GM12878 (cell line): ENCODE measurements around the gene PHLPP1. TPM values are rescaled to one million over a fixed set of nuclear protein-coding genes. Genes with fewer than 3 reads are reported as not detected.

ENCODE experiments used
- ATAC-seq: fragments of 200-7000 bp; cut with Tn5 transposase; 3 replicates; pipeline ENCODE4 v1.9.1; 2020; ENCODE audit warnings: mild to moderate bottlenecking, moderate library complexity
- BruUV-seq: library from RNA; stranded (reverse); fragments of 400-500 nt; replicated peaks from 2 replicates; lab custom pipeline; 2021; lab: Mats Ljungman, UMichigan
- CTCF ChIA-PET: fragments of 300-600 bp; sonication (Branson Sonifier 250); formaldehyde crosslinking; extraction: SDS; loops from one replicate; lab custom pipeline; 2021; ENCODE audit warnings: inconsistent platforms; lab: Yijun Ruan, JAX
- POLR2A ChIA-PET: fragments of 350-600 bp; formaldehyde crosslinking; extraction: SDS; loops from one replicate; lab custom pipeline; 2021; ENCODE audit warnings: inconsistent platforms; lab: Charles Lee
- RAD21 ChIA-PET: fragments of 300-600 bp; sonication (Branson Sonifier 250); formaldehyde crosslinking; loops from one replicate; lab custom pipeline; 2023; ENCODE audit warnings: antibody characterized with exemption; ENCODE audit not compliant: unreplicated experiment; lab: Charles Lee
- SMC1A ChIA-PET: fragments of 300-600 bp; sonication (Branson Sonifier 250); formaldehyde crosslinking; loops from one replicate; lab custom pipeline; 2023; ENCODE audit not compliant: unreplicated experiment, uncharacterized antibody; lab: Charles Lee
- DNase-seq: peaks from one replicate; pipeline ENCODE4 v3.0.0-alpha.2; 2011; ENCODE audit warnings: low read depth, low spot score
- FAIRE-seq: peaks from 3 replicates; lab custom pipeline; 2011; peaks lifted over from hg19 to GRCh38; lab: Jason Lieb, UNC
- H2AFZ ChIP-seq: 2 replicates; pipeline ENCODE4 v1.6.0; 2011; ENCODE audit warnings: low read depth, low read length, control low read depth; ENCODE audit not compliant: control insufficient read depth
- H3K27ac ChIP-seq: 2 replicates; pipeline ENCODE4 v1.5.1; 2011; ENCODE audit warnings: control low read depth; ENCODE audit not compliant: control insufficient read depth, insufficient read depth
- H3K27me3 ChIP-seq, 2 experiments: replicated peaks in 1 of 2; 2 replicates each; pipeline versions ENCODE4 v1.6.0 to v1.6.1; 2011; ENCODE audit warnings: low read length in 1 of 2; ENCODE audit not compliant: control insufficient read depth in 2 of 2, insufficient read depth in 2 of 2
- H3K36me3 ChIP-seq, 2 experiments: 2 replicates each; pipeline ENCODE4 v1.5.1; 2011; ENCODE audit warnings: low read length in 1 of 2; ENCODE audit not compliant: control insufficient read depth in 2 of 2, insufficient read depth in 2 of 2
- H3K4me1 ChIP-seq: 2 replicates; pipeline ENCODE4 v1.6.1; 2011; ENCODE audit warnings: mild to moderate bottlenecking, low read length, moderate library complexity, mixed read lengths; ENCODE audit not compliant: control insufficient read depth, insufficient read depth
- H3K4me2 ChIP-seq: 2 replicates; pipeline ENCODE4 v1.6.0; 2011; ENCODE audit warnings: control low read depth; ENCODE audit not compliant: control insufficient read depth, insufficient read depth
- H3K4me3 ChIP-seq: fragments of 200-600 bp; sonication (generic); 2 replicates; pipeline ENCODE4 v1.5.1; 2016
- H3K79me2 ChIP-seq: 2 replicates; pipeline ENCODE4 v1.6.0; 2011; ENCODE audit warnings: low read length; ENCODE audit not compliant: control insufficient read depth, insufficient read depth
- H3K9ac ChIP-seq: 2 replicates; pipeline ENCODE4 v1.8.0; 2011; ENCODE audit warnings: low read length, control low read depth, mixed read lengths; ENCODE audit not compliant: control insufficient read depth, insufficient read depth
- H3K9me3 ChIP-seq: replicated peaks from 3 replicates; pipeline ENCODE4 v1.5.1; 2011; ENCODE audit warnings: mild to moderate bottlenecking, low read length; ENCODE audit not compliant: control insufficient read depth, insufficient read depth
- H4K20me1 ChIP-seq: 2 replicates; pipeline ENCODE4 v1.6.0; 2011; ENCODE audit not compliant: control insufficient read depth, insufficient read depth
- BACH1 ChIP-seq: fragments of 450-650 bp; IDR thresholded peaks from 2 replicates; pipeline ENCODE4 v1.6.1; 2017; ENCODE audit warnings: mild to moderate bottlenecking, borderline replicate concordance
- BCL3 ChIP-seq: IDR thresholded peaks from 2 replicates; pipeline ENCODE4 v1.6.1; 2011; ENCODE audit warnings: borderline replicate concordance, low read depth, mild to moderate bottlenecking, moderate library complexity, low read length; ENCODE audit not compliant: insufficient read depth, poor library complexity, severe bottlenecking
- CBX5 ChIP-seq: sonication (generic); IDR thresholded peaks from 2 replicates; pipeline ENCODE4 v1.6.1; 2016; ENCODE audit warnings: low read depth, moderate library complexity, mild to moderate bottlenecking, inconsistent platforms
- E4F1 ChIP-seq: fragments of 450-650 bp; IDR thresholded peaks from 2 replicates; pipeline ENCODE4 v1.6.1; 2018; ENCODE audit warnings: borderline replicate concordance, mild to moderate bottlenecking; ENCODE audit not compliant: partially characterized antibody
- EGR1 ChIP-seq, 2 experiments: IDR thresholded peaks; 1 replicate in 1 of 2; 2 replicates in 1 of 2; pipeline ENCODE4 v1.6.1; 2011 to 2012; ENCODE audit warnings: low read depth in 2 of 2, low read length in 2 of 2, borderline replicate concordance in 1 of 2, mild to moderate bottlenecking in 1 of 2, moderate library complexity in 1 of 2
- ETV6 ChIP-seq, 2 experiments: fragments of 450-650 bp in 1 of 2; IDR thresholded peaks in 1 of 2; conservative IDR thresholded peaks in 1 of 2; 2 replicates each; pipeline ENCODE4 v1.6.1; 2014; ENCODE audit warnings: antibody characterized with exemption in 1 of 2, borderline replicate concordance in 1 of 2, low read depth in 1 of 2, mild to moderate bottlenecking in 1 of 2, moderate library complexity in 1 of 2
- EZH2 ChIP-seq: IDR thresholded peaks from 2 replicates; pipeline ENCODE4 v1.6.1; 2012; ENCODE audit warnings: low read depth, mild to moderate bottlenecking, control low read depth, inconsistent platforms, low read length, borderline replicate concordance; ENCODE audit not compliant: control insufficient read depth
- GABPA ChIP-seq: IDR thresholded peaks from 2 replicates; pipeline ENCODE4 v1.6.1; 2014; ENCODE audit warnings: antibody characterized with exemption, low read depth, mild to moderate bottlenecking, inconsistent platforms
- HDGF ChIP-seq: fragments of 450-650 bp; IDR thresholded peaks from 2 replicates; pipeline ENCODE4 v1.6.1; 2016; ENCODE audit warnings: antibody characterized with exemption
- IKZF2 ChIP-seq, 2 experiments: fragments of 450-650 bp; IDR thresholded peaks; 2 replicates each; pipeline ENCODE4 v1.6.1; 2017; ENCODE audit warnings: mild to moderate bottlenecking in 2 of 2, moderate library complexity in 2 of 2
- LARP7 ChIP-seq: fragments of 450-650 bp; IDR thresholded peaks from 2 replicates; pipeline ENCODE4 v1.6.1; 2017; ENCODE audit warnings: mild to moderate bottlenecking
- NKRF ChIP-seq: fragments of 450-650 bp; conservative IDR thresholded peaks from 2 replicates; pipeline ENCODE4 v1.6.1; 2017; ENCODE audit warnings: mild to moderate bottlenecking, moderate library complexity
- NR2F1 ChIP-seq: fragments of 450-650 bp; conservative IDR thresholded peaks from 2 replicates; pipeline ENCODE4 v1.6.1; 2017; ENCODE audit warnings: mild to moderate bottlenecking
- POLR2AphosphoS5 ChIP-seq: IDR thresholded peaks from 2 replicates; pipeline ENCODE4 v1.6.1; 2011; ENCODE audit warnings: mild to moderate bottlenecking, low read length, inconsistent platforms
- TCF3 ChIP-seq: IDR thresholded peaks from 2 replicates; pipeline ENCODE4 v1.6.1; 2012; ENCODE audit warnings: low read depth, mild to moderate bottlenecking, low read length, borderline replicate concordance; ENCODE audit not compliant: insufficient read depth
- WGBS: methylation state at CpG from one replicate; pipeline ENCODE4 v1.1.6; 2016; ENCODE audit warnings: low lambda C conversion rate; ENCODE audit not compliant: insufficient replicate concordance, insufficient coverage; ENCODE audit errors: missing lambda C conversion rate; 5-methylcytosine and 5-hydroxymethylcytosine counted together
- in situ Hi-C: fragments of 300-500 bp; cut with MboI; formaldehyde crosslinking; loops from 9 replicates; pipeline ENCODE4 v1.14.3; 2018; ENCODE audit warnings: mixed read lengths
- intact Hi-C: fragments of 100-400 bp; cut with micrococcal nuclease; formaldehyde crosslinking; loops from one replicate; pipeline ENCODE4 v1.14.2; 2022; ENCODE audit not compliant: unreplicated experiment
- polyA plus RNA-seq, 11 experiments: library from polyadenylated mRNA; depleted of rRNA in 4 of 11; unstranded in 6 of 11; stranded (reverse) in 5 of 11; fragments of >200 nt; fragmentation: Nextera tagmentation in 4 of 11; fragmentation: Illumina TruSeq in 1 of 11; extraction: Ambion mirVana in 4 of 11; extraction: Trizol in 1 of 11; gene quantifications; 1 replicate in 1 of 11; 2 replicates in 10 of 11; pipeline versions ENCODE4 v1.2.1 to v1.2.3, GENCODE V29; 2011 to 2016; ENCODE audit warnings: inconsistent platforms in 2 of 11, missing spikeins in 2 of 11, low read depth in 1 of 11
- total RNA-seq, 4 experiments: library from RNA; depleted of rRNA in 3 of 4; stranded (reverse); fragments of >200 nt in 3 of 4; fragmentation: Illumina TruSeq in 1 of 4; extraction: Trizol in 1 of 4; gene quantifications; 2 replicates each; pipeline versions ENCODE4 v1.2.1 to v1.2.3, GENCODE V29; 2013 to 2021

The PHLPP1 gene
- total and polyA plus RNA-seq, 10 of the 15 experiments (the other 5 are each of a cell fraction or from before 2014, with no cell fraction given): 0.42 to 7.0 (median 1.9) TPM

GRCh38 chr18:62736077-62736855 lies 20.9 kb downstream of the PHLPP1 start:
- ATAC-seq: no peak
- no peaks in the 10 kb centered on the region for H3K36me3 ChIP-seq
- H2AFZ ChIP-seq: no peak overlapping the region
- no peak overlapping the region for H3K27ac ChIP-seq
- SMC1A ChIA-PET: interaction anchor here (0.7 to 0.9 kb wide), 2 partner anchors 21 to 703 kb away, joined by 4 read pairs; partner anchors contain the start of gene PHLPP1
- H3K4me1 ChIP-seq: no peaks in the 10 kb centered on the region
- H4K20me1 ChIP-seq: no peaks in the 10 kb centered on the region
- BruUV-seq: no TSS peak
- H3K79me2 ChIP-seq: no peaks in the 10 kb centered on the region; the same call in 1 of the 2 replicates
- no peaks in the 10 kb centered on the region for H3K27me3 ChIP-seq
- H3K4me3 ChIP-seq: no peak overlapping the region
- TF ChIP-seq TCF3 (no peak), HDGF (no peak), CBX5 (no peak), NR2F1 (no peak), EZH2 (no peak), EGR1 (IDR thresholded peaks at IDR 0.05; ENCODE audit: borderline replicate concordance in 1 of 2, low read depth in 2 of 2, low read length in 2 of 2) (no peak), ETV6 (conservative IDR thresholded peaks at IDR 0.05 in 1 of 2, IDR thresholded peaks at IDR 0.05 in 1 of 2; ENCODE audit: borderline replicate concordance in 1 of 2, low read depth in 1 of 2) (no peak), E4F1 (no peak), BACH1 (no peak), POLR2AphosphoS5 (no peak), GABPA (no peak), IKZF2 (IDR thresholded peaks at IDR 0.05) (no peak), LARP7 (no peak), NKRF (no peak), BCL3 (no peak)
- TF ChIP-seq, all 136 proteins: peak for 0
- no peak overlapping the region for H3K9ac ChIP-seq
- H3K4me2 ChIP-seq: no peak overlapping the region
- RAD21 ChIA-PET: no interaction called here
- peaks cover 6% of the 10 kb centered on the region; the same call in 2 of the 3 replicates for H3K9me3 ChIP-seq
- 84% methylated on average over 4 of the region's 4 CpGs for WGBS
- in situ Hi-C loops (no loop called here), intact Hi-C loops (no loop called here)
- CTCF ChIA-PET: interaction anchor here (0.6 to 0.8 kb wide), 2 partner anchors 21 to 233 kb away, joined by 3 read pairs; partner anchors contain the start of gene PHLPP1
- POLR2A ChIA-PET: no interaction called here
- FAIRE-seq (no peak), DNase-seq (no peak)
